GM21526 (cell line): ENCODE results near the gene MAST1.
"Not testable (repeated sequence)": the region's sequence is repeated elsewhere in the genome, so short reads cannot be mapped to it uniquely, and the experiment has no call there.

Source experiments
- ATAC-seq: cut with Tn5 transposase; IDR thresholded peaks from one replicate; pipeline ENCODE4 v1.9.1; 2021; ENCODE audit warnings: moderate library complexity; ENCODE audit not compliant: unreplicated experiment, low FRiP score

The MAST1 gene

DNA sequence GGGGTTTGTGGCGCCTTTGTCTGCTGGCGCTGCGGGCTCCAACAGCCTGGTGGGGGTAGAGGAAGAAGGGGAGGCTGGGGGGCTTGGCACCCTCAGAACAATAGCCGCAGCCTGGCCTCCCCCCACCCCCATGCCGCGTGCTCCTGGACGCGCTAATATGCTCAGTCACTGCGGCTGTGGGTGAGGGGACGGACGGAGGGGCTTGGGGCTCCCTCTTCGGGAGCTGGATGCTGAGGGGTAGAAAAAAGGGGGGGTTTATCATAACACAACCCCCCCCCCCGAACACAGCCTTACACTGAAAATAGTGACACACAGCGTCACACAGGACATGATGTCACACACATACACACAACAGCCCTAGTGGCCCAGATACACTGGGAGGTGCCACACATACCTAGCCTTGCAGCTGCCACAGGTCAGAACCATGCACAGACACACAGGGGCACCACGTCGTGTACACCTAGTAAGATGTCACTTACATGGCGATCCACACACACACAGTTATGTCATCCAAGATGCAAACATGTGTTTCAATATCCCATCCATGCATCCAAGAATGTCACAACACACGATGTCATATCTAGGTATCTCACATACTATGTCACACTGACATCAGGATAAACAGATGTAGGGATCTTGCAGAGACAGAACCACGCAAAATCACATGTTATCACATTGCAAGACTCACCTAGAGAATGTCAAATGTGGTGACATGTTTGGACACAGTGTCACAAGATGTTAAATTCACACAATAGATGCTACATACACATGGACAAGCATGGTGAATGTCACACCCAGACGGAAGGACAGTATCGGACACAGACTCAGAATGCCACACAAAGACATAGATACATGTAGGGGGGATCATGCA lies 806 bp downstream of the MAST1 start:
- ATAC-seq: no peak

DNA sequence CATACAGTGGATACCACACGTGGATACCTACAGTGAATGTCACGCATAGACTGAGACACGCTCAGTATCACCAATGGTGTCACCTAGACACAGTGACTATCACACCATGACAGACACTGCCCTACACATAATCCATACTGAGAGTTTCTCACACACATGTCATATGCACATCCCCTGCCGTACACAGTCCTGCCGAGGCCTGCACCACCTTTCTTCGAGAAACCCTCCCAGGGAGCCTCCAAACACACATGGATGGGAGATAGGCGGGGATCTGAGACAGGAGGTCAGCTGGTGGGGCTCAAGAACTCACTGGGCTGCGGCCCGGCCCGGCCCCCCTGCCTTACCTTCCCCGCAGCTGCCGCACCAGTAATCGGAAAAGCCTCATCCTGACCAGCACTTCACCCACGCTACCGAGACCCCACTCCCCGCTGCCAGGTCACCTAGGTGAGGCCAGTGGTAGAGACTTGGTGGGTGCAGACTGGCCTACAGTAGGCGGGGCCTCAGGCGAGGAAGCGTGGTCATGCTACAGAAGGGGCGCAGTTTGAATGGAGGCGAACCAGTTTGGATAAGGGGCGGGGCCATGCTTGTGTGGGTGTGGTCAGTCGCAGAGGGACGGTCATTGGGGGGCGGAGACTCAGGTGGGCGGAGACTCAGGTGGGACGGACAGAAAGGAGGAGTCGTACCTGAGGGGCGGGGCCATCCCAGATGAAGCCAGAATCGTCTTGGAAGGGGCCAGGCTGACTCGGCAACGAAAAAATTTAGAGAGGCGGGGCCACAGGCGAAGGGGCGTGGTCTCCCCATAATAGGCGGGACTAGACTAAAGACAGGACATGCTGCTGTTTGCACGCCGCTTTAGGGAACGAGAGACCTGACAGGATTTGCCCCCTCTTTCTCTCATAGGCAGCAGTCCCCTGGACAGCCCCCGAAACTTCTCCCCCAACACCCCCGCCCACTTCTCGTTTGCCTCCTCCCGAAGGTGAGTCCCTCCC lies 2.1 kb downstream of the MAST1 start:
- no peak for ATAC-seq

DNA sequence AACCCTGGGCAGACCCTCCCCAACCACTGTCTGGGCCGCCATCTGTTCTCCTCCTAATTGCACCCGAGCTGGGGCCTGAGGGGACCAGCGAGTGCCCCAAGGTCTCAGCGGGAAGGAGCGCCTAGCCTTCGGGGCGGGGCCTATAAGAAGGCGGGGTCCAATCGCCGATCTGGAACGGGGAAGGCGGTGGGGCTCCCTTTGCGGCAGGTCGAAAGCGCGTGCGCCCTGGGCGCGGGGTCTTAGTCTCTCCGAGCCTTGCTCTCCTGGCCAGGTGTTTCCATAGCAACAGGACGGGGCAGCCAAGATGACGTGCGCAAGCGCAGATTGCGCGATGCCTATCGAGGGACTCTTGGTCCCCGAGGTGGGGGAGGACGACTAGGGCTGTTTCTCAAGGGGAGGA lies 2.8 kb downstream of the MAST1 start:
- no peak for ATAC-seq

DNA sequence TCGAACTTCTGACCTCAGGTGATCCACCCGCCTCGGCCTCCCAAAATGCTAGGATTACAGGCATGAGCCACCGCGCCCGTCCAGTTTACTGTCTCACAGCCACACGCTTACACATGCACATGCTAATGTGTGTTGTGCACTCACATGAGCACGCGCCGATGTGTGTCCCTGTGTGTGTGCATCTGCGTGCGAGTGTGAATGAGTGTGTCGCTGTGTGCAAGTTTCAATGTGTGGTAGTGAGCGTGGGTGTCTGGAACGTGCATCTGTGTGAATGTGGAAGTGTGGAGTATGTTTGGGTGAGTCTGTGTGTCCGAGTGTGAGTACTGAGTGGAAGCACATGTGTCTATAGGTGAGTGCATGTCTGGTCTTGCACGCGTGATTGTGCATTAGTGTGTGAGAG lies 4.2 kb downstream of the MAST1 start:
- ATAC-seq: no peak

DNA sequence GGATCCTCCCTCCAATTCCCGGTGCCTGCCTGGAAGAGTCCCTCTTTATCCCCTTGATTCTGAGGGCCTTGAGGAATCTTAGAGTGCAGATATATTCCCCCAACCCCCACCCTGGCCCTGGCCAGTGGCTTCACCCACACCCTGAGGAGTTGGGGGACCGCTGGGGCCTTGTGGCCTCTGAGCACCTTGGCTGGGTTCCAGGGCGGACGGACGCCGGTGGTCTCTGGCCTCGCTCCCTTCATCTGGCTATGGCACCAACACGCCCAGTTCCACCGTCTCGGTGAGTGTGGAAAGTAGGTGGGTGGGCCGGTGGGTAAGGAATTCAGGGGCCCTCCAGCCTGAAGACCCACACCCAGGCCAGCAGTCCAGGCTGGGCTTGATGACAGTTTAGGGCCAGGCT lies 5.0 kb downstream of the MAST1 start:
- ATAC-seq: no peak

DNA sequence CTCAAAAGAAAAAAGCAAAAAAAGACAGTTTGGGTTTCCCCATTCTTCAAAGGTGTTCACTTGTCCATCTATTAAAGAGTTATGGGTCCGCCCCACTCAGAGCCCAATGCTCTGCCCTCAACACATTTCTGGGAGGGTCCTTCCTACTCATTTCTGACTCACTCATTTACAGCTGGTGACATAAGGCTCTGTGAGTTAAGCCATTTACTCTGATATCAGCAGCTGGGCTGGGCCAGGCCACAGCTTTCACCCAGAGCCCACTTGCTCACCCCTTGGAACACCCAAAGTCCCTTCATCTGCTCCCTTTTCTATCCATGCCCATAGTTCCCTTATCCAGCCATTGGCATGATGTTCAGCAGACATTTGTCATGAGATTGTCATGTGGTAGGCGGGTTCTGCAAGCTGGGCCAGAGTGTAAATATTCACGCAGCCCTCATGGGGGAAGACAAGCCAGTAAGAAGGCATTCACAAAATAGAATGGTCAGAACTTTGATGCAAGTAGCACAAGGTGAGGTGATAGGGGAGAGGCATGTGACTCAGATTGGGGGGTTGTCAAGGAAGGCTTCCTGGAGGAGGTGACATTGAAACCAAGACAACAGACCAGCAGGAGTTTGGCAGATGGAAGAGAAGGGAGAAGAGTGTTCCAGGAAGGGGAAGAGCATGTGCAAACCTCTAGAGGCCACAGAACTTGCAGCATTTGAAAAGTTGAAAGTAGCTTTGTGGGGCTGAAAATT lies 5.9 kb downstream of the MAST1 start:
- no peak for ATAC-seq

DNA sequence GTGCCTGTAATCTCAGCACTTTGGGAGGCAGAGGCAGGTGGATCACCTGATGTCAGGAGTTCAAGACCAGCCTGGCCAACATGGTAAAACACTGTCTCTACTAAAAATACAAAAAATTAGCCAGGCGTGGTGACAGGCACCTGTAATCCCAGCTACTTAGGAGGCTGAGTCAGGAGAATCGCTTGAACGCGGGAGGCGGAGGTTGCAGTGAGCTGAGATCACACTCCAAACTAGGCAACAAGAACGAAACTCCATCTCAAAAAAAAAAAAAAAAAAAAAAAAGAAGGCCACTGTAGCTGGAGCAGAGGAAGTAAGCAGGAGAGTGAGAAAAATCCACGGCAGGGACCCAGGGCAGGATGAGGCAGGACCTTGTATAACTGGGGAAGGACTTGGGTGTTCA lies 8.3 kb downstream of the MAST1 start:
- ATAC-seq: not testable (repeated sequence)

DNA sequence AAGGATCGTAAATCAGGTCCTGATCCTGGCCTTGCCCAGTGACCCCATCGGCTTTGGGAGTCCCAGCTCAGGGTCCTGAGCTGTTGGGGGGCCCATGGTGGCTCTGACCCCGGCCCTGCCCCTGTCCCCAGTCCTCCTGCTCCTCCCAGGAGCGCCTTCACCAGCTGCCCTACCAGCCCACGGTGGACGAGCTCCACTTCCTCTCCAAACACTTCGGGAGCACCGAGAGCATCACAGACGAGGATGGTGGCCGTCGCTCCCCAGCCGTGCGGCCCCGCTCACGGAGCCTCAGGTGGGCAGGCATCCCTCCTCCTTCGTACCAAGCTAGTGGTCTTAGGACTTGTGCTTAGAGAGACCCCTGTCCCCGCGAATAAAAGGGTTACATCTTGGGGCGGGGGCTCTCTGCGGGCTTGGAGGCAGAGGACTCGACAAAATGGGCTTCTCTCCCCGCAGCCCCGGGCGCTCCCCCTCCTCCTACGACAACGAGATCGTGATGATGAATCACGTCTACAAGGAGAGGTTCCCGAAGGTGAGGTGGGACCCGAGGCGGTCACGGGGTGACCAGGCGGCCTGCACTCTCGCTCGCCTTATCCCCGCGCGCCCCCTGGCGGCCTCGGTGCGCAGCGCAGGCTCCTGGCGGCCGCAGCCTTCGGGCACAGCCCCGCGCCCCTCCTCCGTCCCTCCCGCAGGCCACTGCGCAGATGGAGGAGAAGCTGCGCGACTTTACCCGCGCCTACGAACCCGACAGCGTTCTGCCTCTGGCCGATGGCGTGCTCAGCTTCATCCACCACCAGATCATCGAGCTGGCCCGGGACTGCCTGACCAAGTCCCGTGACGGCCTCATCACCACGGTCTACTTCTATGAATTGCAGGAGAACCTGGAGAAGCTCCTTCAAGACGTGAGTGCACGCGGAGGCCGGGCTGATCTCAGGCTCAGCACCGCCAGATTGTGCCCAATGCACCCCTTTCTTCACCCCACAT lies 9.1 kb downstream of the MAST1 start:
- no peak for ATAC-seq

DNA sequence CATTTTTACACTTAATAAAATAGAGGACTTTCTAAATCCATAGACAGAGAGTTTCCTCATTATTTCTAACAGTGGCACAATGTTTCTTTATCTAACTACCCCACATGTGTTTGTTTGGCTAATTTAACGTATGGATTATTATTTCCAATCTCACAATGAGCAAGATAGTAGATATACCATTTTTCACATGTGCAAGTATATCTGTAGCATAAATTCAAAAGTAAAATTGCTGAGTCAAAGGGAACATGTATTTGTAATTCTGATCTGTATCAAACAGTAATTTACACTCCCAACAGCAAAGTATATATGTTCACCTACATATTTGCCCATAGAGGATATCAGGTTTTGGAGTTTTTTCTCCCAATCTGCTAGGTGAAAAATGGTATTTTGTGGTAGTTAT lies 18.3 kb downstream of the MAST1 start:
- no peak for ATAC-seq

DNA sequence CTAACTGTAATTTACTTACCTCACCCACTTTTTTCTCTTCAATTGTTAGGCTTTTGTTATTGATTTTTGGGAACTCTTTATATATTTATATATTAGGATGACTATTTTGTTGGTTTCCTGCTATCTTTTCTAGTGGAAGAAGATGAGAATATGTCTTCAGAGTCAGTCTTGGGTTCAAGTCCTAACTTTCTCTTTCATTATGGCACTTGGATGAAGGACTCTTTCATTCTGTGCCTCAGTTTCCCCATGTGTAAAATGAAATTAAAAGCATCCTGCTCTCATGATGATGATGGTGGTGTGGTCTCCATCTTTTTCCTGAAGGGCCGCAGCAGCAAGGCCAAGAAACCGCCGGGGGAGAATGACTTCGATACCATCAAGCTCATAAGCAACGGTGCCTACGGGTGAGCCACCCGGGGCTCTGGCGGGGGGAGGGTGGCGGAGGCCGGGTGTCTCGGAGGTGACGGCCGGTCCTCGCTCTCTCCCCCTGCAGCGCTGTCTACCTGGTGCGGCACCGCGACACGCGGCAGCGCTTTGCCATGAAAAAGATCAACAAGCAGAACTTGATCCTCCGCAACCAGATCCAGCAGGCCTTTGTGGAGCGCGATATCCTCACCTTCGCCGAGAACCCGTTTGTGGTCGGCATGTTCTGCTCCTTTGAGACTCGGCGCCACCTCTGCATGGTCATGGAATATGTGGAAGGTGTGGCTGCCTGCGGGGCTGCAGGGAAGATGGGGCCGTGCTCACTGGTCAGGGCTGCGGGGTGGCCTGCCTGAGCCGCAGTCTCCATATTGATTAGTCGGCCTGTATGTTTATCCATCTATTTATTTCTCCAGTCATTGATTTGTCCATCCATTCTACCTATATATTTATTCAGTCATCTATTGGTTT lies 20.0 kb downstream of the MAST1 start:
- ATAC-seq: no peak

DNA sequence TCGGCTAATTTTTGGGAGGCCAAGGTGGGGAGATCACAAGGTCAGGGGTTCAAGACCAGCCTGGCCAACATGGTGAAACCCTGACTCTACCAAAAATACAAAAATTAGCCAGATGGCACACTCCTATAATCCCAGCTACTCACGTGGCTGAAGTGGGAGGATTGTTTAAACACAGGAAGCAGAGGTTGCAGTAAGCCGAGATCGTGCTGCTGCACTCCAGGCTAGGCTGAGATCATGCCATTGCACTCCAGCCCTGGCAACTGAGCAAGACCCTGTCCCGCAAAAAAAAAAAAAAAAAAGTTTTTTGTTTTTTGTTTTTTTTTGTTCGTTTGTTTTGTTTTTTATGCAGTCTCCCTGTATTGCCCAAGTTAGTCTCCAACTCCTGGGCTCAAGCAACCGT lies 21.2 kb downstream of the MAST1 start:
- ATAC-seq: no peak

DNA sequence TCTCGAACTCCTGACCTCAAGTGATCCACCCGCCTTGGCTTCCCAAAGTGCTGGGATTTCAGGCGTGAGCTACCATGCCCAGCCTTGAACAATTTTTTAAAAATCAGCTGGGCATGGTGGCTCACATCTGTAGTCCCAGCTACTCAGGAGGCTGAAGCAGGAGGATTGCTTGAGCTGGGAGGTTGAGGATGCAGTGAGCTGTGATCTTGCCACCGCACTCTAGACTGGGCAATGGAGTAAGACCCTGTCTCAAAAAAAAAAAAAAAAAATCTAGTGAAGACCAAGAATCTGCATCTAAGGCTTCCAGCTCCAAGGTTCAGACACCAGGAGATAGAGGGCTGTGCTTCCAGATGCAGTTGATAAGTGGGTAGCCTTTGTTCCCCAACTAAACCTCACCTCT lies 25.8 kb downstream of the MAST1 start:
- ATAC-seq: no peak

DNA sequence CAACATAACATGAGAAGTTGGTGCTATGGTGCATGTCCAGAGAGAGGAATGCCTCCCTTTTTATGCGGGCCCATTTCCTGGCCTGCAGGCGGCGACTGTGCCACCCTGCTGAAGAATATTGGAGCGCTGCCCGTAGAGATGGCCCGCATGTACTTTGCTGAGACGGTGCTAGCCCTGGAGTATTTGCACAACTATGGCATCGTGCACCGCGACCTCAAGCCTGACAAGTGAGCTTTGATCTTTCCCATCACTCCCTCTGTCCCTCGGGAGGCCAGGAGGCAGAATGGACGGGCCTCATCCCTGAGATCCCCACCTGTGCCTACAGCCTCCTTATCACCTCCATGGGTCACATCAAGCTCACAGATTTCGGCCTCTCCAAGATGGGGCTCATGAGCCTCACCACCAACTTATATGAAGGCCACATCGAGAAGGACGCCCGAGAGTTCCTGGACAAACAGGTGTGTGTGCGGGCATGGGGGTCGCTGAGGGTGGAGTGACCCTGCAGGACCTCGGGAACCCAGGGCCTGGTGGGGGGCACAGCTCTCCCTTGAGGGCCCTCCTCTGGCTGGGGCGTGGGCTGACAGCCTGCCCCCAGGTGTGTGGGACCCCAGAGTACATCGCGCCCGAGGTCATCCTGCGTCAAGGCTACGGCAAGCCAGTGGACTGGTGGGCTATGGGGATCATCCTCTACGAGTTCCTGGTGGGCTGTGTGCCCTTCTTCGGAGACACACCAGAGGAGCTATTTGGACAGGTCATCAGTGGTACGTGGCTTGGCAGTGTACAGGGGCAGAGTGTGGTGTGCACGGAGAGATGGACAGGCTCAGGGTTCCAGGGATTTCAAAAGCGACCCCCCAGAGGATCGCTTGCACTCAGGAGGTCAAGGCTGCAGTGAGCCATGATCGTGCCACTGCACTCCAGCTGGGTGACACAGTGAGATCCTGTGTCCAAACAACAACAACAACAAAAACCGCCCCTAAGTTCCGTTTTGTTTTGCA lies 26.7 kb downstream of the MAST1 start:
- no peak for ATAC-seq

DNA sequence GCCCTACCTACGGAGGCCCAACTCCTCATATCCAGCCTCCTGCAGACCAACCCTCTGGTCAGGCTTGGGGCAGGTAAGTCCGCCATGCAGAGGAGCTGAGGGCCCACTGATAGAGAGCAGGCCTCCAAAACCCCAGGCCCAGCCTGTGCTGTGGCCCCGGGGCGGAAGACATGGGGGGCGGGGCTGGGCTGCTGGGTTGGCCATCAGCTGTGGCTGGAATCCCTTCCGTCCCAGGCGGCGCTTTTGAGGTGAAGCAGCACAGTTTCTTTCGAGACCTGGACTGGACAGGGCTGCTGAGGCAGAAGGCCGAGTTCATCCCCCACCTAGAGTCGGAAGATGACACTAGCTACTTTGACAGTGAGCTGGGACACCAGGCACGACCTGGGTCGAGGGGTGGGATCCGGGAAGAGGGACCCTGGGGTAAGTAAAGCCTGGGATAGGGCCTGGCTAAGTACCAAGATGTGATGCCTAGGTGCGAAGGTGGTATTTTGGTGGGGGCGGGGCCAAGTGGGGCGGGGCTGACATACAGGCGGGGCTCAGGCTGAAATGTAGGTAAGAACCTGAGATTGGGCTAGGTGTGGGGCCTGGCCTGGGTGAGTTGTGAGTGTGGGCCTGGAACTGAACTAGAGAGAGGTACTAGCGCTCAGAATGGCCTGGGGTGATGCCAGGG lies 27.6 kb downstream of the MAST1 start:
- no peak for ATAC-seq

DNA sequence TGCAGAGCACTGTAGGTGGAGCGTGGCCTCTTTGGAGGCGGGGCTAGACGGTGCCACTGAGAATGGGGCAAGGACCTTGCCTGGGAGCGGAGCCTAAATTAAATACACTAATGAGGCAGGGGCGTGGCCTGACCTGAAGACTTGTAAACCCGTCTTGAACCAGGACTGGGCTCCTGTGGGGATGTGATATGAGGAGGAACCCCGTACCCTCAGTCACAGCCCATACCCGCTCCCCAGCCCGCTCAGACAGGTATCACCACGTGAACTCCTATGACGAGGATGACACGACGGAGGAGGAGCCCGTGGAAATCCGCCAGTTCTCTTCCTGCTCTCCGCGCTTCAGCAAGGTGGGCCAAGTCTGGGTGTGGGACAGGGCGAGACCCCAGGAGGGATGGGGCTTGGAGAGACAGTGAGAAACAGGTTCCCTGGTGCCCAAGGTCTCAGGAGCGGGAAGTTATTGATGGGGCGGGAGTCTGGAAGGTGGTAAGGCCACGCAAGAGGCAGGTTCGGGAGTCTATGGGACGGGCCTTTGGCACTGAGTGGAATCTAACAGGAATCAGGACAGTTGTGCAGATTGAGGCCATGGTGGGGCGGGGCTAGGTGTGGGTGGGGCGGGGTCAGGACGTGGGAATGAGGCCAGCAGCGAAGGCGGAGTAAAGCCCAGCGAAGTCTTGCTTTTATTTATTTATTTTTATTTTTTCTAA lies 28.3 kb downstream of the MAST1 start:
- ATAC-seq: no peak
